ENCODE measurements around the gene APBB3. TPM values are rescaled to one million over a fixed set of nuclear protein-coding genes. Genes with fewer than 3 reads are reported as not detected.

Gene APBB3
- total RNA-seq, 4 donors from 2014 or later, result 20.2 to 33.5 (median 26.1) TPM

GRCh38 chr5:140563596-140563995 is 802 bp downstream of the APBB3 start:
- intact Hi-C loops (cut with DNase I), result loop anchor here (5.0 kb wide), 1 partner anchor 74 kb away; the partner anchor contains the start of gene TMCO6
- peak overlapping the region; percentile 93 to 97 (median 96) for H3K27ac ChIP-seq
- peaks cover 21 to 32% of the 10 kb centered on the region in 2 donors for H3K36me3 ChIP-seq
- 69% methylated on average over 6 to 8 of the region's 8 CpGs for WGBS, 2 donors
- H3K27me3 ChIP-seq, result no peaks in the 10 kb centered on the region
- H3K4me3 ChIP-seq (replicated peaks in 1 of 3), result peak overlapping the region in 1 of 3 donors; percentile 53
- no peak for TF ChIP-seq POLR2A (IDR thresholded peaks at IDR 0.05)
- no peaks in the 10 kb centered on the region for H3K9me3 ChIP-seq
- peaks cover 22 to 32% of the 10 kb centered on the region in 2 donors for H3K4me1 ChIP-seq
- DNase-seq, result peak; percentile 21 to 35

DNA sequence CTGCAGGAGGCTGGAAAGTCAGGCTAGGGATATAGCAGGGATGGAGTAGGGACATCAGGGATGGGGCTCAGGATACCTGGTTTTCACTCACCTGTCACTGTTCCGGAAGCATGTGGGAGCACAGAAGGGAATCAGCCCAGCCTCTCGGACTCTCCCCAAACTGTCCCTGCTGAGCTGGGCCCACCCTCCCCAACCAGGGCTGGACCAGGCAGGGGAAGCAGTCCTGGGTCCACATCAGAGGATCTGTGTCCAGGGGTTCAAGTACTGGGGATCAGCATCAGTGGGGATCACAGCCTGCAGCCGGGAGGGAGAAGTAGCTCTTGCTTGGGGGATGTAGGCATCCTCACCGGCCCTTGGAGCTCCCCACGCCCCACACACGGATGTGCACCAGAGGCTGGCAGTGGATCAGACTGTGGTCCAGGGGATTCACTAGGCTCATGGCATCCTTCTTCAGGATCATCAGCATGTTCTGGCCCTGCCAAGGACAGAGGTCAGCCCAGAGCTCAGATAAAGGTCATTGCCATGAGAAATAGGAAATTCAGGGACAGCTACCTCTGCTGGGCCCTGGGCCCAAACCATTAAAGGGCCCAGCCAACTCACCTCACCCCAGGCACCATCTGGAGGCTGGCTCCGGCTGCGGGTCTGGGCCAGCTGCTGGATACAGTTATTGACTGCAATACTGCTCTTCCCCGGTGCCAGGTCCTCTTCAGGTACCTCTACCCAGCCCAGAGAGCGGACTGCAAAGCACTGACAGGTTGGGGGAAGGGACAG is 2.5 kb downstream of the APBB3 start:
- no peaks in the 10 kb centered on the region for H3K9me3 ChIP-seq
- H3K4me1 ChIP-seq, result peaks cover 22 to 34% of the 10 kb centered on the region in 2 donors
- no peak for DNase-seq
- no peaks in the 10 kb centered on the region for H3K27me3 ChIP-seq
- H3K27ac ChIP-seq, result no peak overlapping the region
- WGBS, 2 donors, result 88 to 95% methylated on average over 5 to 10 of the region's 10 CpGs
- TF ChIP-seq POLR2A (IDR thresholded peaks at IDR 0.05), result no peak
- TF ChIP-seq CTCF (IDR thresholded peaks at IDR 0.05), result no peak
- intact Hi-C loops (cut with DNase I), result loop anchor here (5.0 kb wide), 1 partner anchor 75 kb away; the partner anchor contains the start of gene TMCO6
- H3K36me3 ChIP-seq, result peaks cover 5 to 16% of the 10 kb centered on the region in 2 donors
- H3K4me3 ChIP-seq (replicated peaks in 1 of 3), result no peak overlapping the region

- Histone ChIP-seq H3K36me3 (peaks cover 0 to 10% of the 10 kb centered on the region in 2 donors), H3K4me1 (peaks cover 22 to 34% of the 10 kb centered on the region in 2 donors), H3K27ac (no peak overlapping the region), H3K9me3 (no peaks in the 10 kb centered on the region), H3K4me3 (replicated peaks in 1 of 3) (no peak overlapping the region), H3K27me3 (no peaks in the 10 kb centered on the region)
- TF ChIP-seq CTCF (IDR thresholded peaks at IDR 0.05), result no peak
- no peak for TF ChIP-seq POLR2A (IDR thresholded peaks at IDR 0.05)
- intact Hi-C loops (cut with DNase I), result loop anchor here (5.0 kb wide), 1 partner anchor 77 kb away; the partner anchor contains the start of gene TMCO6
- DNase-seq, result no peak
- WGBS, 2 donors, result 88 to 93% methylated on average over 10 of the region's 10 CpGs
These were observed 4.2 kb downstream of the APBB3 start for GRCh38 chr5:140560227-140560626.

- intact Hi-C loops (cut with DNase I), result no loop called here
- 94 to 95% methylated on average over 8 to 9 of the region's 9 CpGs for WGBS, 2 donors
- H3K27ac ChIP-seq, result no peak overlapping the region
- DNase-seq, result no peak
- TF ChIP-seq CTCF (IDR thresholded peaks at IDR 0.05), result no peak
- TF ChIP-seq POLR2A (IDR thresholded peaks at IDR 0.05), result no peak
- H3K27me3 ChIP-seq, result no peaks in the 10 kb centered on the region
- H3K9me3 ChIP-seq, result no peaks in the 10 kb centered on the region
- H3K36me3 ChIP-seq, result peaks cover 2 to 10% of the 10 kb centered on the region in 2 donors
- peaks cover 16 to 33% of the 10 kb centered on the region in 2 donors for H3K4me1 ChIP-seq
- no peak overlapping the region for H3K4me3 ChIP-seq (replicated peaks in 1 of 3)
These were observed 5.9 kb downstream of the APBB3 start for GRCh38 chr5:140558542-140558941.

GRCh38 chr5:140557965-140558364 is 6.4 kb downstream of the APBB3 start:
- 77 to 82% methylated on average over 3 of the region's 3 CpGs for WGBS, 2 donors
- H3K4me3 ChIP-seq (replicated peaks in 1 of 3), result no peak overlapping the region
- H3K4me1 ChIP-seq, result peaks cover 10 to 27% of the 10 kb centered on the region in 2 donors
- DNase-seq, result no peak
- H3K27ac ChIP-seq, result peak overlapping the region; percentile 50 to 83 (median 65)
- H3K9me3 ChIP-seq, result no peaks in the 10 kb centered on the region
- TF ChIP-seq POLR2A (IDR thresholded peaks at IDR 0.05) (no peak), CTCF (IDR thresholded peaks at IDR 0.05) (no peak)
- H3K36me3 ChIP-seq, result peaks cover 5 to 10% of the 10 kb centered on the region in 2 donors
- intact Hi-C loops (cut with DNase I), result no loop called here
- no peaks in the 10 kb centered on the region for H3K27me3 ChIP-seq

All from thyroid gland (tissue), 4 donors.